ENCODE results near the gene PLPP2.

- no peak for TF ChIP-seq EZH2 (IDR thresholded peaks at IDR 0.05)
- no peak for TF ChIP-seq POLR2AphosphoS5 (IDR thresholded peaks at IDR 0.05; ENCODE audit: borderline replicate concordance, low read depth, low read length)
These were observed 49.6 kb upstream of the PLPP2 start for GRCh38 chr19:340620-341385.
